Measurements from ENCODE around the gene ZNF292.

GRCh38 chr6:87259791-87260190, 104.4 kb downstream of the ZNF292 start:
- no peak for TF ChIP-seq CTCF (IDR thresholded peaks at IDR 0.05)
- TF ChIP-seq EP300 (IDR thresholded peaks at IDR 0.05; ENCODE audit: low read depth): no peak
